Lower lobe of right lung (tissue), 2 donors: ENCODE data around the gene TIMMDC1. TPM values are rescaled to one million over a fixed set of nuclear protein-coding genes. Genes with fewer than 3 reads are reported as not detected.

Experiments used
- ATAC-seq, 2 donors: fragments of 200-7000 bp; cut with Tn5 transposase; one replicate each; pipeline ENCODE4 v1.9.1; 2020 to 2022; ENCODE audit warnings: mild to moderate bottlenecking in 2 of 2, moderate library complexity in 2 of 2
- DNase-seq: peaks from one replicate; pipeline ENCODE4 v3.0.0-alpha.2; 2020
- H3K27ac ChIP-seq: fragments of 200-600 bp; one replicate; pipeline ENCODE4 v1.8.0; 2022
- H3K27me3 ChIP-seq: fragments of 200-600 bp; one replicate; pipeline ENCODE4 v1.8.0; 2022; ENCODE audit warnings: low read depth
- H3K36me3 ChIP-seq: fragments of 200-600 bp; one replicate; pipeline ENCODE4 v1.8.0; 2022; ENCODE audit warnings: mild to moderate bottlenecking
- H3K4me1 ChIP-seq: fragments of 200-600 bp; one replicate; pipeline ENCODE4 v1.8.0; 2022
- H3K4me3 ChIP-seq: fragments of 200-600 bp; one replicate; pipeline ENCODE4 v1.8.0; 2022; ENCODE audit warnings: mild to moderate bottlenecking
- H3K9me3 ChIP-seq: fragments of 200-600 bp; one replicate; pipeline ENCODE4 v1.8.0; 2022
- intact Hi-C: fragments of 100-400 bp; cut with DNase I; formaldehyde crosslinking; loops from one replicate; pipeline ENCODE4 v1.11.0; 2022
- total RNA-seq: library from RNA; stranded (reverse); fragmentation: NEBNext Ultra II Directional; extraction: Animal tissue kit (Norgen Biotek cat#: 25700); gene quantifications from one replicate; pipeline ENCODE4 v1.2.1, GENCODE V29; 2021
- TF ChIP-seq, protein P1 (sequence below): fragments of 200-600 bp; IDR thresholded peaks from one replicate; pipeline ENCODE4 v1.8.0; 2022; ENCODE audit warnings: antibody characterized with exemption, mild to moderate bottlenecking
- donor health status: DM: no; HTN: yes; CAD: no; lungs with severe emphysema.

TIMMDC1 gene
- total RNA-seq, 1 donor from 2014 or later: 99.4 TPM

DNA sequence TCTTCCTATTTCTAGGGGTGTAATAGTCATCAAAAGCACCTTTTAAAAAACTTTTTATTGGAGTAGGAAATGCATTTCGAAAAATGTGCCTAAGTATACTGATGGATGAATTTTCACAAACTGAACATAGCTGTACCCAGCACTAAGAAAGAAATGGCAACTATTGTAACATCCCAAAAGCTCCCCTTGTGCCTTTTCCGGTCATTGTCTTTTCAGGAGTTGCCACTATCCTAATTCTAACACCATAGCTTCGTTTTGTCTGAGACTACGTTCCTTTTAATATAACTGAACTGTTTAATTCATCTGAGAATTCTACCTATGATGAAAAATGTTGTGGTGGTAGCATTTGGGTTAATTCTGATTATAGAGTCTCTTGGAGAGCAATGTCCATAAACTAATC lies 1.9 kb downstream of the TIMMDC1 start:
- TF ChIP-seq, protein P1, sequence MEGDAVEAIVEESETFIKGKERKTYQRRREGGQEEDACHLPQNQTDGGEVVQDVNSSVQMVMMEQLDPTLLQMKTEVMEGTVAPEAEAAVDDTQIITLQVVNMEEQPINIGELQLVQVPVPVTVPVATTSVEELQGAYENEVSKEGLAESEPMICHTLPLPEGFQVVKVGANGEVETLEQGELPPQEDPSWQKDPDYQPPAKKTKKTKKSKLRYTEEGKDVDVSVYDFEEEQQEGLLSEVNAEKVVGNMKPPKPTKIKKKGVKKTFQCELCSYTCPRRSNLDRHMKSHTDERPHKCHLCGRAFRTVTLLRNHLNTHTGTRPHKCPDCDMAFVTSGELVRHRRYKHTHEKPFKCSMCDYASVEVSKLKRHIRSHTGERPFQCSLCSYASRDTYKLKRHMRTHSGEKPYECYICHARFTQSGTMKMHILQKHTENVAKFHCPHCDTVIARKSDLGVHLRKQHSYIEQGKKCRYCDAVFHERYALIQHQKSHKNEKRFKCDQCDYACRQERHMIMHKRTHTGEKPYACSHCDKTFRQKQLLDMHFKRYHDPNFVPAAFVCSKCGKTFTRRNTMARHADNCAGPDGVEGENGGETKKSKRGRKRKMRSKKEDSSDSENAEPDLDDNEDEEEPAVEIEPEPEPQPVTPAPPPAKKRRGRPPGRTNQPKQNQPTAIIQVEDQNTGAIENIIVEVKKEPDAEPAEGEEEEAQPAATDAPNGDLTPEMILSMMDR: no peak
- H3K27ac ChIP-seq: no peak overlapping the region
- peaks cover 19% of the 10 kb centered on the region for H3K36me3 ChIP-seq
- no peaks in the 10 kb centered on the region for H3K9me3 ChIP-seq
- no peaks in the 10 kb centered on the region for H3K27me3 ChIP-seq
- intact Hi-C loops: no loop called here
- H3K4me1 ChIP-seq: peaks cover 45% of the 10 kb centered on the region
- H3K4me3 ChIP-seq: peak overlapping the region; percentile 92
- ATAC-seq (no peak), DNase-seq (no peak)

GRCh38 chr3:119500901-119501300 lies 2.6 kb downstream of the TIMMDC1 start:
- TF ChIP-seq, protein P1: no peak
- DNase-seq (no peak), ATAC-seq (no peak)
- H3K36me3 ChIP-seq: peaks cover 26% of the 10 kb centered on the region
- H3K27ac ChIP-seq: no peak overlapping the region
- H3K9me3 ChIP-seq: no peaks in the 10 kb centered on the region
- H3K27me3 ChIP-seq: no peaks in the 10 kb centered on the region
- peak overlapping the region; percentile 7 for H3K4me3 ChIP-seq
- intact Hi-C loops: no loop called here
- H3K4me1 ChIP-seq: peaks cover 45% of the 10 kb centered on the region

DNA sequence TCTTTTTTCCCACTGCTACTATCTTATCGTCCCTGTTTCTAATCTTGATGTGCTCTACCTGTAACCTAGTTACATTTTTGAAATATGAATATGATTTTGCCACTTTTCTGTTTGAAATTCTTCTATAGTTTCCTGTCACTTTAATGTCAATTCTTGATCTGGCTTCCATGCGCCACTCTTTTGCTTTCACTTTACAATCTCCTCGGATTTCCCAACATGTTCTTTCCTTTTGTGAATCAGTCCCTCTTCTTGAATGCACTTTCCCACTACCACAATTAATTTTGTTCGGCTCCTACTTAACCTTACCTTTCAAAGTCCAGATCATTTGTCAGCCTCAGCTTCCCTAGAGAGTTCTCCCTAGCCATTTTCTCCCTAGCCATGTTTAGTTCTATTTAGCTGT lies 8.3 kb downstream of the TIMMDC1 start:
- ATAC-seq: no peak
- Histone ChIP-seq H3K27ac (peak overlapping the region; percentile 21), H3K4me3 (peak overlapping the region; percentile 1)

DNA sequence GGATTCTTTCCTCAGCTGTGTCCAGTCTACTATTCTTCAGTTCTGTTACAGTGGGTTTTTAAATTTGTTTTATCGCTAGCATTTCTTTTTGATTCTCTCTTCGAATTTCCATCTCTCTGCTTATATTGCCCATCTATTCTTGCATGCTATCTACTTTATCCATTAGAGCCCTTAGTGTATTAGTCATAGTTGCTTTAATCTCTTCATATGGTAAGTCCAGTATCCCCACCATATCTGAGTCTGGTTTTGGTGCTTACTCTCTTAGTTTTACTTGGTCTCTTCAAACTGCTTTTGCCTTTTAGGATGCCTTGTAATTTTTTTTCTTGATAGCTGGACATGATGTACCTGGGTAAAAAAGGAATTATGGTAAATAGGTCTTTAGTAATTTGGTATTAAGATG lies 9.1 kb downstream of the TIMMDC1 start:
- Histone ChIP-seq H3K36me3 (peaks cover 89% of the 10 kb centered on the region), H3K27me3 (no peaks in the 10 kb centered on the region), H3K27ac (no peak overlapping the region), H3K4me1 (no peaks in the 10 kb centered on the region), H3K9me3 (no peaks in the 10 kb centered on the region), H3K4me3 (no peak overlapping the region)
- DNase-seq: no peak
- TF ChIP-seq, protein P1: no peak
- intact Hi-C loops: no loop called here
- no peak for ATAC-seq

More for the DNA sequence above, 8.3 kb downstream of the TIMMDC1 start:
- Histone ChIP-seq H3K27me3 (no peaks in the 10 kb centered on the region), H3K4me1 (peaks cover 6% of the 10 kb centered on the region), H3K9me3 (no peaks in the 10 kb centered on the region), H3K36me3 (peaks cover 83% of the 10 kb centered on the region)
- no peak for DNase-seq
- TF ChIP-seq, protein P1: no peak
- intact Hi-C loops: no loop called here

GRCh38 chr3:119508172-119508845 lies 10.0 kb downstream of the TIMMDC1 start:
- TF ChIP-seq, protein P1: no peak
- Histone ChIP-seq H3K27me3 (no peaks in the 10 kb centered on the region), H3K4me3 (no peak overlapping the region), H3K36me3 (peaks cover 95% of the 10 kb centered on the region), H3K27ac (no peak overlapping the region), H3K9me3 (no peaks in the 10 kb centered on the region), H3K4me1 (no peaks in the 10 kb centered on the region)
- intact Hi-C loops: no loop called here
- ATAC-seq (no peak), DNase-seq (no peak)
